Cardiac fibroblast (primary cell): ENCODE data around the gene ADAM10.

Experiments
- DNase-seq, 2 donors: peaks; one replicate each; pipeline versions ENCODE4 v3.0.0 to v3.0.0-alpha.2; 2010; ENCODE audit warnings: low read depth in 2 of 2
- H3K4me3 ChIP-seq, 2 donors: replicated peaks in 1 of 2; 1 replicate in 1 of 2; 2 replicates in 1 of 2; pipeline ENCODE4 v1.5.1; 2011; ENCODE audit warnings: low read depth in 2 of 2, low read length in 2 of 2, mild to moderate bottlenecking in 2 of 2, moderate library complexity in 1 of 2
- TF ChIP-seq, protein P1 (sequence below): IDR thresholded peaks from one replicate; pipeline ENCODE4 v1.5.1; 2011; ENCODE audit warnings: low read depth, mild to moderate bottlenecking, low read length, inconsistent platforms

The ADAM10 gene

DNA sequence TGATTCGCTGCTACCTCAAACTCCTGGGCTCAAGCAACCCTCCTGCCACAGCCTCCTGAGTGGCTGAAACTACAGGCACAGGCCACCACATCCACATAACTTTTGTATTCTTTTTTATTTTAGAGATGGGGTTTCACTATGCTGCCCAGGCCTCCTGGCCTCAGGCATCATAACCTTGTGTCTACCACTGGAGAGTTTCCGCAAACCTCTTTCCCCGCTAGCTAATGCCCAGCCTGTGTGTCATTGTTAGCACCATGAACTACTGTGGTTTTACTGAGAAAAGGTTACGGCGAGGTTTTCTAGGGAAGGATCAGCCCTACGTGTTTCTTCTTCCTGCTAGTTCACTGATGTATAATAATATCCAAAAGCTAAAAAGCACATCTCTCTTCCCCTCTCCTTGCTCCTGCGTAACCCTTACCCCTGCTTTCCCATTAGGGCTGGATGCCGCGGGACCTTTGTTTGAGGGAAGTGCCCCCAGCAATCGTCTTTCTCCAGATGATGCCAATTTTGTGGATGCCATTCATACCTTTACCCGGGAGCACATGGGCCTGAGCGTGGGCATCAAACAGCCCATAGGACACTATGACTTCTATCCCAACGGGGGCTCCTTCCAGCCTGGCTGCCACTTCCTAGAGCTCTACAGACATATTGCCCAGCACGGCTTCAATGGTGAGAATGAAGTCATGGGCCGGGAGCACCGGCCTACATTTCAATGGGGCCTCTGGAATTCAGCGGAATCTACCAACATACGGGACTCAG is 204.0 kb downstream of the ADAM10 start:
- no peak overlapping the region for H3K4me3 ChIP-seq
- TF ChIP-seq, protein P1, sequence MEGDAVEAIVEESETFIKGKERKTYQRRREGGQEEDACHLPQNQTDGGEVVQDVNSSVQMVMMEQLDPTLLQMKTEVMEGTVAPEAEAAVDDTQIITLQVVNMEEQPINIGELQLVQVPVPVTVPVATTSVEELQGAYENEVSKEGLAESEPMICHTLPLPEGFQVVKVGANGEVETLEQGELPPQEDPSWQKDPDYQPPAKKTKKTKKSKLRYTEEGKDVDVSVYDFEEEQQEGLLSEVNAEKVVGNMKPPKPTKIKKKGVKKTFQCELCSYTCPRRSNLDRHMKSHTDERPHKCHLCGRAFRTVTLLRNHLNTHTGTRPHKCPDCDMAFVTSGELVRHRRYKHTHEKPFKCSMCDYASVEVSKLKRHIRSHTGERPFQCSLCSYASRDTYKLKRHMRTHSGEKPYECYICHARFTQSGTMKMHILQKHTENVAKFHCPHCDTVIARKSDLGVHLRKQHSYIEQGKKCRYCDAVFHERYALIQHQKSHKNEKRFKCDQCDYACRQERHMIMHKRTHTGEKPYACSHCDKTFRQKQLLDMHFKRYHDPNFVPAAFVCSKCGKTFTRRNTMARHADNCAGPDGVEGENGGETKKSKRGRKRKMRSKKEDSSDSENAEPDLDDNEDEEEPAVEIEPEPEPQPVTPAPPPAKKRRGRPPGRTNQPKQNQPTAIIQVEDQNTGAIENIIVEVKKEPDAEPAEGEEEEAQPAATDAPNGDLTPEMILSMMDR: no peak
- DNase-seq: peak in 1 of 2 donors; percentile 42

DNA sequence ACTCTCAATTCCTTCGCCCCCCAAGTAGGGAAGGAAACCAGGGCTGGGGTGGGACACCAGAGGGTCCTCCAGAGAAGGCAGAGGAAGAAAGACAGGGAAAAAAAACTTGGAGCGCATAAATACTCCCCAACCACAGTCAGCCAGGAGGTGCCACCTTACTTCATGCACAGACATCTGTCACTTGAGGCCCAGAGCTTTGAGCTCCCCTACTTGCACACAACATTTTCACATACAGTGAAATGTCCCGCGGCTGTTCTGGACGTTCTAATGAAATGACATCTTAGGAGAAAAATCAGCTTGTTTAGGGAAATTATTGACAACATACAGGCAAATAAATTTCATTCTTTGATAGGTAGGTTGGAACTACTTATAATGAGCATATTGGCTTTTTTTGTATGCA is 204.8 kb downstream of the ADAM10 start:
- no peak overlapping the region for H3K4me3 ChIP-seq
- DNase-seq: no peak
- TF ChIP-seq, protein P1: no peak

DNA sequence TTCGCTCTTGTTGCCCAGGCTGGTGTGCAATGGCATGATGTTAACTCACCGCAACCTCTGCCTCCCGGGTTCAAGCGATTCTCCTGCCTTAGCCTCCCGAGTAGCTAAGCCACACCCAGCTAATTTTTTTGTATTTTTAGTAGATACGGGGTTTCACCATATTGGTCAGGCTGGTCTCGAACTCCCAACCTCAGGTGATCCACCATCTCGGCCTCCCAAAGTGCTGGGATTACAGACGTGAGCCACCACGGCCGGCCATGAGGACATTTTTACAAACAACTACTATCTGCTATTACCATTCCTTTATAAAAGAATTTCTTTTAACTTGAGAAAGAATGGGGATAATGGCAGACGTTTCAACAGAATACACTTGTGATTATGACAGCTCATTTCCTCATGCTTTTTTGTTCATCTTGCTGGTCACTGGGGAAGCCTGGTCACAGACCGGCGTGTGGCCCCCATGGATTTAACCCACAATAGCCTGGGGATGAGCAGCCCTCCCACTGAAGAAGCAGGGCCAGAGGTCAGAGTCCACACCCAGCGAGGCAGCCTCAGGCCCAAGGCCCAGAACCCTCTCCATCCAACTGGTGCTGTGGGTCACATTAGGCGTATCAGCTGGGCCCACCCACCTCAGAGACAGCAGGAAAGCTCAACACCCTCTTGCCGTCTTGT is 205.7 kb downstream of the ADAM10 start:
- DNase-seq: no peak
- TF ChIP-seq, protein P1: no peak
- H3K4me3 ChIP-seq: no peak overlapping the region

DNA sequence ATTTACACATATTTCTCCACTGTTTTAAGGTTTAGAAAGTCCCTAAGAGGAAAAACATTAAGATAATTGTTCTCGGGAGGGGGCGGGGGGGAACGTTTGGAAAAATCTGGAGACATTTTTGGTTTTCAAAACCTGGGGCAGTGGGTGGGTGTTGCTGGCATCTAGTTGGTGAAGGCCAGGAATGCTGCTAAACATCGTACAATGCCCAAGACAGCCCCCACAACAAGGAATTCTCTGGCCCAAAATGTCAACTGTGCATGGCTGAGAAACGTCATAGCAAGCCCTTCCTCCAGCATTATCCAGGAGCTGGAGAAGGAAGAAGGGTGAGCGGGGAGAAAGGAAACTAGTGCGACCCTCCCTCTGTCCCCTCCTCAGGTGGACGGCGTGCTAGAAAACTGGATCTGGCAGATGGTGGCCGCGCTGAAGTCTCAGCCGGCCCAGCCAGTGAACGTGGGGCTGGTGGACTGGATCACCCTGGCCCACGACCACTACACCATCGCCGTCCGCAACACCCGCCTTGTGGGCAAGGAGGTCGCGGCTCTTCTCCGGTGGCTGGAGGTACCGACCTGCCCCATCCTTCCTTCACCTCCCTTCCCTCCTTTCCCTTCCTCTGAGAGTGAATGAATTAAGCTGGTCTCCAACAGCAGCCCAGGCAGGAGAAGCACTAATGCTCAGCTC is 208.0 kb downstream of the ADAM10 start:
- H3K4me3 ChIP-seq: no peak overlapping the region
- TF ChIP-seq, protein P1: no peak
- no peak for DNase-seq

DNA sequence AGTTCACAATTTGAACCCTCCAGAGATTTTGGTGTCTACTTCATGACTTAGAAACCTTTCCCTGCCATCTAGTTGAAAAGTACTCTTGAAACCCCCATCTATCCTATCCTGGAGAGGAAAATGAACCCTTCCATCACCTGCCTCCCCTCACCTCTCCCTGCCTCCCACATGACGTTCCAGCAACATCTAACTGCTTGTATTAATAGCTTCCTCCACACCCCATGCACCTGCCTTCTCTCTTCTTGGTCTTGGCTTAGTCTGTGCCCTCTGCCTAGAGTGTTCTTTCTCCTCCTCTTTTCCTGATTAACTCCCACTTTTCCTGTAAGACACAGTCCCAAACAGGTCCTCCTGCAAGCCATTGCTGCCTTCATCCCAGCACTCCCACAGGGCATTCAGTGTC is 210.0 kb downstream of the ADAM10 start:
- no peak overlapping the region for H3K4me3 ChIP-seq
- TF ChIP-seq, protein P1: no peak
- no peak for DNase-seq

DNA sequence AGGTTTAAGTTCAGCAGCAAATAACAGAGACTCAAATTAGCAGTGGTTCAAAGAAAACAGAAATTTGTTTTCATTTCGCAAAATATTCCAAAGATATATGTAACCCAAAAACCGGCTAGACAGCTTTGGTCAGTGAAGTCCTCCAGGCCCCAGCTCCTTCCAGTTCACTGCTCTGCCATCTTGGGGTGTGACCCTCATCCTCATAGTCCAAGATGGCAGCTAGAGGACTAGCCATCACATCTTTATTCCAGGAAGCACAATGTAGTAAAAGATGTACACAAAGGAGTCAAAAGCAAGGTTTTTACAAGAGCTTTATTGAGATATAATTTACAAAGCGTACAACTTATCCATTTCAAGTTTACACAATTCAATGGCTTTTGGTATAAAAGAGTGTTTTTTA is 210.6 kb downstream of the ADAM10 start:
- DNase-seq: no peak
- TF ChIP-seq, protein P1: no peak
- H3K4me3 ChIP-seq: no peak overlapping the region
